GM19023 (cell line): Measurements from ENCODE around the gene RIPK1.
A peak's percentile ranks its signal among the peaks of the same experiment; 100 is the strongest.

ENCODE experiments used
- ATAC-seq: cut with Tn5 transposase; IDR thresholded peaks from one replicate; pipeline ENCODE4 v1.9.1; 2021; ENCODE audit warnings: mild to moderate bottlenecking, moderate library complexity; ENCODE audit not compliant: unreplicated experiment

Gene RIPK1

GRCh38 chr6:3079682-3080081 lies 11.4 kb downstream of the RIPK1 start:
- ATAC-seq = no peak

DNA sequence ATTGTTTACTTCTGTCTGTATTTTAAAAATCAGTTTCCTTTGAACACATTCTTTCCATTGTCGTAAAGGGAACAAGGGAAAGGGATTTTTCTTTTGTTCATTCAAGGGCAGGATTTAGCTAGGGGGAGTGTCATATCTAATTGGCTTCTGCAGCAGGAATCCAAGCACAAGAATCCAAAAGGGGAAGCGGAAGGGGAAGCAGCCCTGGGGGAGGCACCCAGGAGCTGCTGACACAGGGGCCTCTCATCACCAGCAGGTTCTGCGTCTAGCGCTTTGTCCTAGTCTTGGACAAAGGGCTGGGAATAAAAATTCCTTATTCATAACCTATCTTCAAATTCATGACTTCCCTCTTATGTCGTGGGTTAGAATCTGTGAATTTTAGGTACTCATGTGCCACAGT lies 13.7 kb downstream of the RIPK1 start:
- ATAC-seq = no peak

GRCh38 chr6:3085074-3085473 lies 16.8 kb downstream of the RIPK1 start:
- no peak for ATAC-seq

- ATAC-seq = no peak
Observed at GRCh38 chr6:3086282-3086946, 18.1 kb downstream of the RIPK1 start.

DNA sequence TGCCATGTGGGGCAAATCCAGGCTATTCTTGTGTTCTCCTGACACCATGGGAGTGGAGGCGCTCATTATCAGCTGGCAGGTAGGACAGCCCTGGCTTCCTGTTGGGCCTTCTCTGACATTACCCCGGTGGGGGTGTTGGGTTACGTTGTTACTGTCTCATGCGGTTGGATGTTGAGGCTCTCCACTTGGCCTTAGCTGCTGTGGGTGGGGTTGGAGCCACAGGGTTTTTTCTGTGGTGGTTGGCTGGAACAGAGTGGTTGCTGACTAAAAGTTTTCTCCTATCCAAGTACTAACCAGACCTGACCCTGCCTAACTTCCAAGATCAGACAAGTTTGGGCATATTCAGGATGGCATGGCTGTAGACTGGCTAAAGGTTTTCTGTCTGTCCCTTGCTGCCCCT lies 20.2 kb downstream of the RIPK1 start:
- ATAC-seq = no peak

GRCh38 chr6:3088968-3089367 lies 20.7 kb downstream of the RIPK1 start:
- ATAC-seq = no peak

- no peak for ATAC-seq
Observed at GRCh38 chr6:3090013-3090412, 21.7 kb downstream of the RIPK1 start.

GRCh38 chr6:3094815-3095214 lies 26.5 kb downstream of the RIPK1 start:
- ATAC-seq = no peak

DNA sequence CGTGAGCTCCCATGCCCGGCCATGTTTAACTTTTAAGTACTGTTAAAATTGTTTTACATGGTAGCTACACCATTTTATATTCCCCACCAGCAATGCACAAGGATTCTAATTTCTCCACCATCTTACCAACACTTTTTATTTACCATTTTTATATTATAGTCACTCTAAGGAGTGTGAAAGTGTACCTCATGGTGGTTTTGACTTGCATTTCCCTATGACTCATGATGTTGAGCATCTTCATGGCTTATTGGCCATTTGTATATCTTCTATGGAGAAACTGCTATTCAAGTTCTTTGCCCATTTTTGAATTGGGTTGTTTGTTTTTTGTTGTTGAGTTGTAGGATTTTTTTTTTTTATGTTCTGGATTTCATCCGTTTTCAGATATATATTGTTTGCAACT lies 34.6 kb downstream of the RIPK1 start:
- ATAC-seq = no peak

- no peak for ATAC-seq
Observed at GRCh38 chr6:3108746-3109414, 40.6 kb downstream of the RIPK1 start.

- no peak for ATAC-seq
Observed at GRCh38 chr6:3109761-3110160, 41.5 kb downstream of the RIPK1 start.

DNA sequence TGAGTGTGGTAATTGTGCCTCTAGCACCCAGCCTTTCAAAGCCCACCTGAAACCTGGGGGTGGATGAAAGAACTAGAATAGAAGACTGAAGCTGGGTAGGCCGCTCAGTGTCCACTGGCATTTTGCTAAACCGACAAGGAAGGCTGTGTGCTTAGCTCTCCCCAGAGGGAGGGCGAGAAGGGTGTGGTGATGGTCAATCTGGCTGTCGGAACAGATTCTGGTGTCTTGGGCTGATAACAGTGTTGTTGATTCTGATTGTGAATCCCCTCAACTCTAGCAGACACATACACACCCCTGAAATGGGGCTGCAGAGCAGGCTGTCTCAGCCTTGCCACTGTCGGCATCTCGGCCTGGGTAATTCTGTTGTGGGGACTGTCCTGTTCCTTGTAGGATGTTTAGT lies 46.1 kb downstream of the RIPK1 start:
- no peak for ATAC-seq

- ATAC-seq = no peak
Observed at GRCh38 chr6:3117912-3118352, 49.6 kb downstream of the RIPK1 start.

GRCh38 chr6:3118353-3119039 lies 50.2 kb downstream of the RIPK1 start, which contains the start of gene BPHL:
Gene BPHL (plus strand): TSS chr6:3118711. CDS start chr6:3118741, 30 bp downstream.
- peak; percentile 90 for ATAC-seq

GRCh38 chr6:3119040-3119723 lies 50.9 kb downstream of the RIPK1 start:
- peak; percentile 28 for ATAC-seq

GRCh38 chr6:3120765-3121089 lies 52.4 kb downstream of the RIPK1 start:
- no peak for ATAC-seq

- ATAC-seq = no peak
Observed at GRCh38 chr6:3122823-3123182, 54.5 kb downstream of the RIPK1 start.

- no peak for ATAC-seq
Observed at GRCh38 chr6:3124667-3125066, 56.4 kb downstream of the RIPK1 start.

DNA sequence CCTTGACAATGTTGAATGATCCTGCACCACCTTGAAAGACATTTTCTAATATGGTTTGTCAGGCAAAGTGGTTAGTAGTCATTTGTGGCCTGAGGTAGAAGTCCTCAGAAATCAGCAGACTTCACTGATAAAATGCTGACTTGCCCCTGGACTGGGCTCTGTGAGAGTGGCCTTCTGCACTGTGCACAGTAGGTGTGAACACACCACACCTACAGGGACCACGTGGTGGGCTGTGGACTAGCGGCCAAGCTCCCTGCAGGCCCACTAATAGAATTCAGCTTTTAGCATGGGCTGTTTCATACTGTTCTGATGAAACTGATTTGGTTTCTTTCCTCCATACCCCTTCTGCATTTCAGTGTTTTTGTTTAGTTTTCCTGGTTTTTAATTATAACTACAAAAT lies 57.5 kb downstream of the RIPK1 start:
- ATAC-seq = no peak

- ATAC-seq = no peak
Observed at GRCh38 chr6:3128356-3129108, 60.2 kb downstream of the RIPK1 start.

- no peak for ATAC-seq
Observed at GRCh38 chr6:3131695-3132094, 63.4 kb downstream of the RIPK1 start.
